Spleen (tissue), 11 donors: ENCODE data around the gene ABHD2. TPM values are rescaled to one million over a fixed set of nuclear protein-coding genes. Genes with fewer than 3 reads are reported as not detected.

ENCODE experiments used
- polyA plus RNA-seq, 3 donors: library from polyadenylated mRNA; stranded (reverse); fragments of 200-250 nt; gene quantifications; one replicate each; pipeline ENCODE4 v1.2.1, GENCODE V29; 2013
- small RNA-seq, 4 donors: library from RNA; depleted of rRNA; stranded (forward); fragments of <200 nt; gene quantifications; one replicate each; pipeline ENCODE3, GENCODE V24; 2016
- total RNA-seq, 7 donors: library from RNA; depleted of rRNA in 3 of 7; stranded (reverse); fragments of >200 nt in 3 of 7; fragmentation: NEBNext Ultra II Directional in 4 of 7; extraction: Animal tissue kit (Norgen Biotek cat#: 25700) in 4 of 7; gene quantifications; one replicate each; pipeline versions ENCODE4 v1.1.0 to v1.2.1, GENCODE V29; 2016 to 2021
- donor health status: healthy with polysubstance abuse.
- donor health status: DM: no; HTN: no; CAD: no; lungs with moderate emphysema.
- donor health status: DM: no; HTN: no; CAD: no.
- donor health status: Bipolar disorder and iron deficiency.
- donor health status: healthy.
- donor health status: DM: no; HTN: no; CAD: no.
- donor health status: DM: yes; HTN: yes; CAD: no.

ABHD2 gene
- total and polyA plus RNA-seq, 10 donors, result 2.1 to 158 (median 106) TPM

Small RNA genes within 50 kb of the gene (small RNA-seq; reads per million reads assigned to genes)
- 0 reads per million in 4 donors for gene RNU7-195P

Other genes starting within 250 kb of the ABHD2 start
- gene HAPLN3, start 192.9 kb upstream of the ABHD2 start, total RNA-seq, result 10 to 100 TPM; 12.6 to 36.0 (median 17.3) TPM
- 10 to 100 TPM in 2 of 3 donors, 1 to 10 TPM in 1; 9.7 to 16.6 (median 14.8) TPM for gene HAPLN3, start 192.9 kb upstream of the ABHD2 start, polyA plus RNA-seq
- 100 to 1,000 TPM in 1 of 7 donors, 10 to 100 TPM in 6; 29.0 to 105 (median 66.8) TPM for gene MFGE8, start 175.1 kb upstream of the ABHD2 start, total RNA-seq
- gene MFGE8, start 175.1 kb upstream of the ABHD2 start, polyA plus RNA-seq, result 10 to 100 TPM; 21.8 to 82.7 (median 62.9) TPM
- gene RLBP1, start 133.1 kb downstream of the ABHD2 start, total RNA-seq, result not detected
- not detected for gene RLBP1, start 133.1 kb downstream of the ABHD2 start, polyA plus RNA-seq
- 10 to 100 TPM in 6 of 7 donors, 1 to 10 TPM in 1; 8.3 to 19.4 (median 15.7) TPM for gene FANCI, start 155.5 kb downstream of the ABHD2 start, total RNA-seq
- 1 to 10 TPM; 4.4 to 5.2 (median 4.8) TPM for gene FANCI, start 155.5 kb downstream of the ABHD2 start, polyA plus RNA-seq
- 100 to 1,000 TPM in 1 of 7 donors, 10 to 100 TPM in 6; 63.3 to 105 (median 74.0) TPM for gene POLG, start 246.4 kb downstream of the ABHD2 start, total RNA-seq
- 10 to 100 TPM; 38.3 to 57.7 (median 54.9) TPM for gene POLG, start 246.4 kb downstream of the ABHD2 start, polyA plus RNA-seq